Activated CD8-positive, alpha-beta memory T cell treated with anti-CD3 and anti-CD28 coated beads for 48 hours (primary cell): ENCODE results near the gene FAM216B.
"Not testable (repeated sequence)": the region's sequence is repeated elsewhere in the genome, so short reads cannot be mapped to it uniquely, and the experiment has no call there.

Experiments
- DNase-seq, 3 experiments: peaks; one replicate each; pipeline ENCODE4 v3.0.0-alpha.2; 2020; ENCODE audit warnings: low read depth in 2 of 3, low spot score in 2 of 3

The FAM216B gene

DNA sequence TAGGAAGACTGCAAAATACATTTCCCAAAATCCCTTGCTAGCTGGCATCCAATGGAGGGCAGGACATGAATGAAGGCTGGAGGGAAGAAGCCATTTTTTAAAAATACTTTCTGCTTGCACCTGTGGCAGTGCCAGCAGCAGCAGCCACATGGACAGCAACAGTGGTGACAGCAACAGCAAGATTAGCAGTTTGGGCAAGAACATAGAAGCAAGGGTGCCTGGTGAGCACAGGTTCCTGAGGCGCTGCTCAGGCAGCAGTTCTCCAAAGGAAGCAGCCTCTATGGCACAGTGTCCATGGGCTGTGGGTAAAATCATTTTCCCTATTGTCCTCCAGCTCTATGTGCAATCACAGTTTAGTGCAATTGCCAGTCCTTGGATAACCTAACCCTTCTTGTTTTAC lies 1.3 kb upstream of the FAM216B start:
- DNase-seq = no peak

DNA sequence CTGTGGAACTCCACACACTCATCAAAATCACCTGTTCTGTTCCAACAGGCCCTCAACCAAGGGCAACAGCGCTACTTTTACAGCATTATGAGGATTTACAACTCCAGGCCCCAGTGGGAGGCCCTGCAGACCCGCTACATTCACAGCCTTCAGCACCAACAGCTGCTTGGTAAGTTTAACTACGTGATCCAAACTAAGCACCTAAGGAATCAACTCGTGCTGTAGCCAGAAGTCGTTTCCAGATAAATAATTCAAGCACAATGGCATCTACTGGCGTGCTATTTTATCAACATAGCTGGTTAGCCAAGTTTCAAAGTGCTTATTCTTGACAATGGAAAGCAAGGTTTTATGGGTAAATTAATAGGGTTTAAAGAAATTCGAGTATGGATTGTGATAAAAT lies 5.3 kb downstream of the FAM216B start:
- no peak for DNase-seq

DNA sequence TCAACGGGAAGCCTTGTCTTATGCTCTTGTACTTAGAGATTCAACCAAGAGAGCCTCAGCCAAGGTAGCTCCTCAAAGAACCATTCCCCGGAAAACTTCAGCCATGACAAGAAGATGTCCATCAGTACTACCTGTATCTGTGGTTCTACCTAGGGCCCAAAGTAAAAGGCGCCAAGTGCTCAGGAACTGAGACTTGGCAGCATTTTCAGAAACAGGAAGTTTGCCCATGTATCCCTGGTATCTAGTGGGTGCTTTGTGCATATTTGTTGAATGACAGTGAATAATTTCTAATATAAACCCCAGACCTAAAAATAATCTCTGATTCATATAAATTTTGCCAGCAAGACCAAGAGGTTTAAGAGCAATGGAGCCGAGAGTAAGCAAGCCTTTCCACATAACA lies 7.2 kb downstream of the FAM216B start:
- no peak for DNase-seq

DNA sequence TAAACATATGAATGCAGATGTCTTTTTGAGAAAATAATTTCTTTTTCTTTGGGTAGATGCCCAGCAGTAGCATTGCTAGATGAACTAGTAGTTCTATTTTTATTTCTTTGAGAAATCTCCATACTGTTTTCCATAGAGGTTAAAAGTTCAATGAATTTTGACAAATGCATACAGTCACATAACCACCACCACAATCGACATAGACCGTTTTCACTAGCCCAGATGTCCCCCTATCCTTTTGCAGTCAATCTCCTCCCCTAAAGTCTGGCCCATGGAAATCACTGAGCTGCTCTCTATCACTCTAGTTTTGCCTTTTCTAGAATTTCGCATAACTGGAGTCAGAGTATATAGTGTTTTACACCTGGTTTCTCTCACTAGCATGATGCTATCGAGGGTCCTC lies 10.8 kb downstream of the FAM216B start:
- no peak for DNase-seq

DNA sequence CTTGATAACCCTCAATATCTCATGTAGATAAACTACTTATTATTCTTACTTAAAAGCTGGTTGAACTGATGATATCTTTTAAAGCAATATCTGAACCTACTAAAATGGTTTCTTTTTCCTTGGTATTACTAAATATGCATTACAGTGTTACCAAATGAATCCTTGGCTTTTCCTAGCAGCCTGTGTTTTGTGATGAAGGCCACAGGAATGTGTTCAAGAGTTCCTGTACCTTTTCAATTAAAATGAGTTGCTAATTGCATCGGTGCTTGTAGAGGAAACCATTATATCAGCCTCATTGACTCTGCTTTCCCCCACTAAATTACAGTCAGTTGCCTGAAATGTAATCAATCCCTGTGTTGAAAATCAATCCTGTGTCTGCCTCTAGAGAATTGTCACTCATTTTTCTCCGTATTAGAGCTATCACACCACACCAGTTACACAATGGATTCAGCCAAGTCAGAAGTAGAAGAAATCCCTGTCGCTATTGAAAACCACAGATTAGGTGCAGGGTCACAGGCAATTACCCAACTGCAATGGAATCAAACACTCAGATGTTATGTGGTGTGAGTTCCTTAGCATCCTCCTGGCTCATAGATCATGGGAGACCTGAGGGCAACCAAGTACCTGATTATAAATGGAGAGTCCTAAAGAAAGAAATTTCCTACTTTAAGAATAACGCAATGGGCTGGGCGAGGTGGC lies 13.3 kb downstream of the FAM216B start:
- DNase-seq = no peak

DNA sequence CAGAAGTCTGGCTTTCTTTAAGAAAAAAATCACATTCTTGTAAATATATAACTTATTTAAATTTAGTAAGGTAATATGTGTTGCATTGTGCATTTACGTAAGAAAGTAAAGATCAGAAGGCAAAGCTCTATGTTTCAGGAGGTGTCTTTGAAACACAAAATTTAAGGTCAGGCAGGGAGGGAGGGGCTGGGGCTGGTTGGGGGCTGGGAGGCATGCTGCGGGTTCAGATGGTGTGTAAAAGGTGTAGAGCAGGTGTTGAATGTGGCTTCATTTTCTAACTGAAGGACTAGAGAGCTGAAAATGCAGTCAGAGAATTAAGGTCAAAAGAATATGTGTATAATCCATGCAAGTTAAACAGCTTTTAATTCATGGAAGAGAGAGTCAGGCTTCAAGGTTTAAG lies 14.3 kb downstream of the FAM216B start:
- no peak for DNase-seq

DNA sequence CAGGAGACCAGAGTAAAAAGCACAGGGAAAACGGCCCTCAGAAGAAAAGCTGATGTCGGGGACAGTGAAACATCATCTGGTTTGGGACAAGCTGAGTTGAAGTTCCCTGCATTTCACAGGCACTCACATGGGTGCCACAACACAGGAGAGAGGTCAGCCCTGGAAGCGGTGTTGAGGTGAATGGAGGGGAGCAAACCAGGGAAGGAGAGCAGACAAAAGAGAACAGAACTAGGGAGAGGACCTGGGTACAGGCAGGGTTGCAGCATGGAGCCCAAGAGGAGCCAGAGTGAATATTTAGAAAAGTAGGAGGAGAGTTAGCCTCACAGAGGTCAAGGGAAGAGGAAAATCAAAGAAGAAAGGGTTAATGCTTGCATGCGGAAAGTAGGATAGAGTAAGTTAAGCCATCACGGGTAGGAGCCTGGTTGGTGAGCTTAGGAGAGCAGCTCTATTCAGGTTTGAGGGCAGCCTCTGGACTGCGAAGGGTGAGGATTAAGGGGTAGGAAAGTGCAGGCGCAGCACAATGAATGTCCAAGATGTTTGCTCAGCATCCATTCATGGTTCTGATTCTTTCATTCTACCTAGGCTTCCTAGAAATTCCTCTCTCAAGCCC lies 15.5 kb downstream of the FAM216B start:
- DNase-seq = no peak

DNA sequence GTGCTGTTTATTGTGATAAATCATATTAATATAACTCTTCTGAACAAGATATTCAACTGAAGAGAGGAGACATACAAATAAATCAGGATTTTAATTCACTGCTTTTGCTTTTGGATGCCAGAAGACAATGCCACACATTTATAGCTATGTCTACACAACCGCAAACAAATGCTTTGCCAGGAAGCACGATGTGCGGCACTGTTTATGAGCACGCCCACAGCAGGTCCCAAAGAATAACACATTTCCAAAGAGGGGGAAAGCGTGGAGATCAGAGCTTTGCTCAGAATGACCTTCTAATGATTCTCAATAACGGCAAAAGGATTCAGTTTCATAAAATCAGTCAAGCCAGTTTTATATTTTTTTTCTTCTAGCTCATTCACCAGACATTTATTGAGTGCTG lies 16.7 kb downstream of the FAM216B start:
- DNase-seq = no peak

DNA sequence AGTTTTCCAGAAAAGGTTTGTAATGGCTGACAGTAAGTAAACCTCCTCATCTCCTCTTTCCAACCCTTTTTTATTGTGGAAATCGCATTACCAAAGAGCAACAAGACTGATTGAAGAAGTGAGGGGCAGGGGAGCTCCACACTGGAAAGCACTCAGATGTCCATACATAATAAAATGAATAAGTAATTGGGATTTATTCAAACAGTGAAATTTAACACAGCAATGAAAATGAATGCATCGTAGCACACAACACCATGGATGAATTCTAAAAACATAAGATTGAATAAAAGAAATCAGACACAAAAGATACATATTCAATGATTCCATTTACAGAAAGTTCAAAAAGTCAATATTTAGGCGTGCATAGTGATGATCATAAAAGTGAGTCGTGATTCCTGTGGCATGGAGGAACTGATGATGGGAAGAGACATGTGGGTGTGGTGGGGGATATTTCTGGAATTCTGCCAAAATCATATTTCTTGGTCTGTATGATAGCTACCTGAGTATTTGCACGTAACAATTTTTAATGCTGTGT lies 18.8 kb downstream of the FAM216B start:
- DNase-seq = no peak

DNA sequence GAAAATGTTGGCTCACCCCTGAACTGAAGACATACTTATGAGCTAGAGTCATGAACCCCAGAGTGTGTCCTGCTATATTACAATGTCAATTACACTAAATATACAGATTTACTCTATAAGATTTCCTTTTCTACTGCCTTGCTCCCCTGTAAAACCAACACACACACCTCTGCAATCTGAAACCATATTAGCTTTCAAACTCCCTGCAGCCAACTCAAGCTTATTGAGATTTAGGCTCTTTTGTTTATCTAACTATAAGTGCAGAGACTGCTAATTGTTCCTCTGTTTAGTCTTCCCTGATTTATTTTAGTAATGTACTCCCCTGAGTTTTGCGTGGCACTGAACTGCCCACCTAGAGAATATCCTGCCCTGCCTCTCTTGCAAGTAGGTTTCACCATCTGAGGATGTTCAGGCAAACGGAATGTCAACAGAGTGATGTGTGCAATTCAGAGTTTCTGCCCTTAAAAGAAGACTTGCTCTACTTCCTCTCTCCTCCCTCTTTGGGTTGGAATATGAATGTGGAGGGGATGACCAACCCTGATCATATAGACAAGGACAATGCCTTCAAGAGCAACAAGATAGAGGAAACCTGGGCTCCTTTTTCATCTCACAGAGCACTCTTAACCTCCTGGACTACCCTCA lies 22.3 kb downstream of the FAM216B start:
- no peak for DNase-seq

DNA sequence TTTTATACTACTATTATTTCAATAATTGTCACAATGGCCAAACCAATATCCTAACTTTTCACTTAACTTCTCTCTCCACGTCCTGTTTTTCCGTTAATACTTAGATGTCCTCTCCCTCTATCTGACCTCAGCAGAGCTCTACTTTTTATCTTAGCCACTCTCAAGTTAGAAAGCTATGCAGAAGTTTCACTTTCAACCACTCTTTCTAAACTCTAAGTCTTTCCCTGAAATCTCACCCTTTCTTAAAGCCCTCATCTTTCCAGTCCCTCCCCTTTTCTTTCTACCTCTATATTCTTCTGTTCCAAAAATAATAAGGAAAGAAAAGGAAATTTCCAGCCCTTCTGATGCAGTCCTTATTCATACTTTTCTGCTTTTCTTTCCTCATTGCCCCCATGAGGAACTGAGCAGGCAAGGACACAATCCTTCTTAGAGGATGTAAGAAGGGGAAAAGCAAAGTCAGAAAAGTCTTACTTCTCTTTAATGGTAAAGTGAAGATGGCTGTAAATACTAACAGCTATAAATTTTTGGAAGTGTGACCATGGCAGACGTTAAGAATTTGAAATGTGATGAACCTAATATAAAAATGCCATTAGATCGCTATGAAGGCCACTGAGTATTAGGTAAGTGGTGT lies 23.0 kb downstream of the FAM216B start:
- DNase-seq = no peak

DNA sequence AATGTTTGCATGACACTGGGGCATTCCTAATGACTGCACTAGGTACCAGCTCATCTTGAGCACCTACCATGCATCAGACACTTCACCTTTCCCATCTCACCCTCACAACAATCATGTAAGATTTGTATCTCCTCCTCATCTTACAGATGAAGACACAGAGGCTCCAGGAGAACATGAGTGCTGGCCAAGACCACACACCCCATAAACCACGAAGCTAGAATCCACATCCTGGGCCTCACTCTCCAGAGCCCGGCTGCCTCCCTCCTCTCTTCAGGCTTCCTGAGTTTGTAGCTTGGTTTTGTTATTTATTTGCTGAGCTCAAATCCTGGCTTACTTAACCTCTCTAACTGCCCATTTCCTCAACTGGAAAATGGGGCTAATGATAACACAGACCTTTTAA lies 25.9 kb downstream of the FAM216B start:
- DNase-seq = no peak

DNA sequence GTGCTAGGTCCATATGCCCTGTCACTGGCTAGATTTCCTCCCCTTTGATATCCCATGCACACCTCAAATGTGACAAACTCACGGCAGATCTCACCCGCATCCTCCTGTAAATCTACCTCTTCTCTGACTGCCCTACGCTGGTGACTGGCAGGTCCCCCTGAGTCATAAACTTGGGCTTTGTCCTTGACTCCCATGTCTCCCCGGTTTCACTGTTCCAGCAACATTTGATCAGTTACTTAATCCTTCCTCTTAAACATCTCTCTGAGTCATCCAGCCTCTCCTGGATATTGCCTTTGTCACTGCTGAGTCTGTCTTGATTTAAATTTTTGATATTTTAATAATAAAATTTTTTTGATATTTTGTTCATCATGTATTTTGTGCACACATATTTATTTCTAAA lies 26.5 kb downstream of the FAM216B start:
- DNase-seq = no peak

DNA sequence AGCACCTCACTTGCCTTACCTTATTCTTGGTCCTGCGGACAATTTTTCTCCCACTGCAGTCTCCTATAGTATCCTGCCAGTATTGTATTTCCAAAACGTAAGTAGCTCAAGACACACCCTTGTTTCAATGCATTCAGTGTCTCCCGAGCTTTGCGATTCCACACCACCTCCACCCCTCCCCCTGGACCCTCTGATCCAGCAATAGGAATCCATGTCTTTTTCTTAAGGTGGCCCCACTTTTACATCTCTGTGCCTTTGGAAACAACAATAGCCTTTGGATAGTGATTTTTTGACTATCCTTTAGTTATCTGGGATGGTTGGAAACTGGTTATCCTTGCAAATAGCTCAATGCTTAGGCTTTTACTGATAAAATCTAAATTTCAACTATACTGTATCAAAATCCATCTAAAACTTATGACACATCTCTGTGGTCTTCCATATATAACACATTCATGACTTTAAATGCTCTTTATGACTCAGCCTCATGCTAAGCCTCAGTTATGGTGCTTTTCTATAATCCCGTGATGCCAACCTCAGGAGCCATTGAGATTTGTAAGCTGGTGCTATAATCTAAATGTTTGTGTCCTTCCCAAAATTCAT lies 27.1 kb downstream of the FAM216B start:
- DNase-seq = no peak

DNA sequence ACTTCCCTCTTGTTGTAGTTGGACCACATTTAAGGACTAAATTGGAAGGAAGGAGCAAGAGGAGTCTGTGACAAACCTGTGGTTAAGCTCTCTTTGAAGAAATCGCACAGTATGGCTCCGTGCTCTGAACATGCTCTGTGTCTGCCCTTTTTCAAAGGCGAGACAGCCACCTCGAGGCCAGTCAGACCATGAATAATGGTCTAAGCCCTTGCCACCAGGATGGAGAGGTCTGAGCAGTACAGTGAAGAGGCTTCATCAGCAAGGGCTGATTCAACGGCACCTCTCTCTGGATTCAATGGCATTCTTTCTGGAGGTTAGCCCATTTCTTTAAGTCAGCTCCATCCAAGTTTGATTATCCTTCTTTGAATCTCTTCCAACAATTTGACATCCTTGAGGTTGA lies 30.9 kb downstream of the FAM216B start:
- no peak for DNase-seq

DNA sequence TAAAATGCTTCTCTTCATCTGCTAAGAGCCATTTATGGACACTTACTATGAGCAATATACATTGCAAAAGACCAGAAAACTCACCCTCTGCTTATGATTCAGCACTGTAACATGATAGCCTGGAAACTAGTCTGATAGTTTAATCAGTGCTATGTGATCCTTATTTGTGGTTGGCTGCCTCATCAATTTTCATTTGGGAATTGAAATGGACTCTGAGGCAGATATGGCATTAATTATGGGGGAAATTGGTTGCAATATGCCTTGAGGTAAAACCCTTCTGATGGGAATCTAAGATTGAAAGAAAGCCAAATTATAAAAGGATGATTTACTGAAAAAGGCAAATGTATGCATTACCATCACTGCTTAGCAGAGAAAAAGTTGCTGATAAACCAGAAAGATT lies 33.5 kb downstream of the FAM216B start:
- no peak for DNase-seq

DNA sequence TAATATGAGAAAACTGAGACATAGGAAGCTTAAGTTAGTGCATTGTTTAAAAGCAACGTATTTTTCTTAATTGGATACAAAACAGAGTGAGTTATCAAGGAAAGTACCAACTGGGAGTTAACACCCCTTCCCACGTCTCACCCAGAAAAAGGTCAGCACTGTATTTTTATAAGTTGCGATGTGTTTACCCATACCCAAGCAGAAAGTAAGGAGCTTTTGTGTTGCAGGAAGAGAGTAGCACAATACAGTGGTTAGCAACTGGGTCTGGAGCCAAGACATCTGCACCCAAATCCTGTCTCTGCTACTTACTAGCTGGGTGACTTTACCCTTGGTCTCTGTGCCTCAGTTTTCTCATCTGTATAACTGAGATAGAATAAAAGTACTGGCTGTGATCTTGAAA lies 34.3 kb downstream of the FAM216B start:
- no peak for DNase-seq

DNA sequence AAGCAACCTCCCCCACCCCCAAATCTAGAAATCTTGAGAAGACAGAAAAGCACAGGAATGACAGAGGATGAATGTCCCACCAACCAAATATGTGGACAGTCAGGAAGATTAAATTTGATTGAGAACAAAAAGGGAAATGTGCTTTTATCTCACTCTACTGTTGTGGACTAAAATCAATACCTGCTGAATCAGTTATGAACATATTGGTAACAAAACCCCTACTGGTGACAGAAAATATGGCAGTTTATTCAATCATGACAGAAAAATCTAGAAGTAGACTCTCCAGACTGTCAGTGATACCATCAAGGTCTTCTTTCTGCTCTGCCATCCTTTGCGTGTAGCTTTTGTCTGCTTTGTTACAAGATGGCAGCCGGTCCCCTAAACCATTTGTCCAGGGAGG lies 35.2 kb downstream of the FAM216B start:
- no peak for DNase-seq

DNA sequence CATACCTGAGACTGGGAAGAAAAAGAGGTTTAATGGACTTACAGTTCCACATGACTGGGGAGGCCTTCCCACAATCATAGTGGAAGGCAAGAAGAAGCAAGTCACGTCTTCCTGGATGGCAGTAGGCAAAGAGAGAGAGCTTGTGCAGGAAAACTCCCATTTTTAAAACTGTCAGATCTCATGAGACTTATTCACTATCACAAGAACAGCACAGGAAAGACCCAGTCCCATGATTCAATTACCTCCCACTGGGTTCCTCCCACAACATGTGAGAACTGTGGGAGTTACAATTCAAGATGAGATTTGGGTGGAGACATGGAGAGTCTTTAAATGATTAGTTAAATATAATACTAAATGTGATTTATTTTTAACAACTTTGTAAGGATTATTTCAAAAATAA lies 38.3 kb downstream of the FAM216B start:
- not testable (repeated sequence) for DNase-seq

DNA sequence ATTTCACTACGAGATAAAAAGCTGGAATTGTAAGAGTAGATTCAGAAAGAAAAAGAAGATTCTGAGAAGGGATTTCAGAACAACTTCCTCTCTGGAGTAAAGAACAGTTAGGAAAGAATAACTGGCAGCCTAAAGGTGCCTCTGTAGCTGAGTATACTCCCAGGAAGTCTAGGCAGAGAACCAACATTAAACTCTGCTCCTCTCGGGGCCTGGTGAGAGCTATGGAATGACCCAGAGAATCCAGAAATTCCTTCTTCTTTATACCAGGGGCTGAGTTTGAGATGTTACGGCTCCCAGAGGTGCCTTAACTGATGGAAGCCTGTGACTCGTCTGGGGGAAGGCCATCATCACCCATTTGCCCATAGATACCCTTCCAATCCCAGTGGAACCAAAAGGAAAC lies 39.1 kb downstream of the FAM216B start:
- DNase-seq = no peak

DNA sequence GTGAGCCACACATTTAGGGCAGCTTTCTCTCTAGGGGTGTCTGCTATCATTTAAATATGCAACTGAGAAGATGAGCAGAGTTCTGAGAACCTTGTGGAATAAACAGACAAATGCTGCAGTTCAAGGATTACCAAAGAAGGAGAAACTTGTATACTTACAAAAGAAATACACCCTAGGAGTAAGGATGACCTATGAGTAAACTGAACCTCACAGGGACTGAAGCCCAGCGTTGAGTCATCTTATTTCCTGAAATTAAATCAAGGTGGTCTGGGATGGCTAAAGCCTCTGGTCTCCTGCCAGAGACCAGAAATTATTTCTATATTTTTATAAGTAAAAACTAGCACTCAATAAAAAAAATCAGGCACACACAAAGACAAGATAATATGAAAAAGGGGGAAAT lies 40.1 kb downstream of the FAM216B start:
- DNase-seq = no peak
